C1 segment of cervical spinal cord (tissue), 14 donors: ENCODE results near the gene SVEP1.
"Not testable (repeated sequence)": the region's sequence is repeated elsewhere in the genome, so short reads cannot be mapped to it uniquely, and the experiment has no call there.

ENCODE experiments used
- DNase-seq, 14 donors: peaks; one replicate each; lab custom pipeline; 2025; lab: John Stamatoyannopoulos, UW

The SVEP1 gene

GRCh38 chr9:110579862-110580219, 300 bp upstream of the SVEP1 start:
- DNase-seq = peak in 2 of 14 donors; percentile 15 to 81

DNA sequence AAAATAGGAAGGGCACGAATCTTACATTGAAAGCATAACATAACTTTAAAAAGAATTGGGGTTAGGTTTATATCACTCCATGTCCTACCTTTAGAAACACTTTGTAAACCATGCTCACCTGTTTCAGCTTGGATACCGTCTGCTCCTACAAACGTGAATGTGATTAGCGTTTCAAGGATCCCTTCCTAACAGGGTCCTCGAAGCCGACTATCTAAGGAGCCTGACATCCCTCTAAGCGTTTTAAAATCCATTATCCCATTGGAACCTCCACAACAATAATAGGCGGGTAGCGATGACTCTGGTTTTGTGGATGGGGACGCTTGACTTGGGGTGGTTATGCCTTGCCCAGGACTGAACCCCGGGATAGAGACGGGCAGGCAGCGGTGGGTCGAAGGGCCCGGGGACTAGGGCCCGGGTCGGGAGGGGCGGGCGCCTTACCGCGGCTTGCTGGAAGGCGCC, 937 bp downstream of the SVEP1 start:
- peak in 1 of 14 donors; percentile 74 for DNase-seq

DNA sequence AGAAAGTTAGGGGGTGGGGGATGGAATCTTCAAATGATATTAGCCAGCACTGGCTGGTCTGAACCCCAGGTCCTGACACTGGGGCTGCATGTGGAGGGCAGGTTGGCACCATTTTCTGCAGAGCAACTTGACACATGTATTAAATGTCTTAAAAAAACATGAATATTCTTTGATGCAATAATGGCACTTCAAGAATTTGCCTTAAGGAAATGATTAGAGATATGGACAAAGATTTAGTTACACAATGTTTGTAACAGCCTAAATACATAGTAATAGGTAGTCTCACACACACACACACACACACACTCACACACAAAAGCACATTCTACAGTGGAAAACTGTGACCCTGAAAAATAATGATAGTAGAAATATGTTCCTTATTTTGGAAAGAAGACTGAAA, 3.6 kb downstream of the SVEP1 start:
- DNase-seq = peak in 1 of 14 donors; percentile 19

GRCh38 chr9:110575169-110575568, 4.4 kb downstream of the SVEP1 start:
- DNase-seq = peak in 1 of 14 donors; percentile 91

GRCh38 chr9:110573305-110573704, 6.2 kb downstream of the SVEP1 start:
- DNase-seq = no peak

GRCh38 chr9:110571801-110572483, 7.6 kb downstream of the SVEP1 start:
- no peak for DNase-seq

DNA sequence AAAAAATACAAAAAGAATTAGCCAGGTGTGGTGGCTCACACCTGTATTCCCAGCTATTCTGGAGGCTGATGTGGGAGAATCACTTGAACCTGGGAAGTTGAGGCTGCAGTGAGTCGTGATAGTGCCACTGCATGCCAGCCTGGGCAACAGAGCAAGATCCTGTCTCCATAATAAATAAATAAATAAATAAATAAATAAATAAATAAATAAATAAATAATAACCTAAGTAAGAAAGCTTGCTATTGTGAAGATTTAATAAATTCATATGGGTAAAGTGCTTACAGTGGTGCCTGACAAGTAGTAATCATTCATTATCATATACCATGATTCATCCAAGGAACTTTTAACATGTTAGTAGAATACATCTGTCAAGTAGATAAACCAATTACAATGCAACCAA, 13.4 kb downstream of the SVEP1 start:
- no peak for DNase-seq

- DNase-seq = no peak
Observed at GRCh38 chr9:110561826-110562225, 17.7 kb downstream of the SVEP1 start.

- DNase-seq = no peak
Observed at GRCh38 chr9:110559869-110560268, 19.7 kb downstream of the SVEP1 start.

GRCh38 chr9:110555551-110556331, 23.8 kb downstream of the SVEP1 start:
- DNase-seq = no peak

DNA sequence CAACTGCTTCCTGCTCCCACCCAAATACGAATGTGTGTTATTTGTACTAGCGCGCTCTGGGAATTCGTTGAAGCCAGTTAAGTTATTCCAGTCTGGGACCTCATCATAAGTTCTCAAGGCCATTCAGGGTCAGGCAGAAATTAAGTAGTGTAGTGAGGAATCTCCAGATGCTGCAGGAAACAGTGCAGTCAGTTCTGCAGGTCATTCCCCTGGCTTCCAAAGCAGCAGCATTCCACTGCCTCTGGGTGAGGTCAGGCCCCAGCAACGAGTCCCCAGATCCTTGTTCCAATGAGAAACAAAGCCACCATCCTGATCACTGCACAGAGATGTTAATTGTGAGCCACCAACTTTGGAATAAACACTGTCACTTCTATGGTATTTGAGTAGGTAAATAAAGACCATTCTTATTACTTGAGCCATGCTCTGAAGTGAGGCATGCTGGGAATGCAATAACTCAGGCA, 33.1 kb downstream of the SVEP1 start:
- DNase-seq = no peak

DNA sequence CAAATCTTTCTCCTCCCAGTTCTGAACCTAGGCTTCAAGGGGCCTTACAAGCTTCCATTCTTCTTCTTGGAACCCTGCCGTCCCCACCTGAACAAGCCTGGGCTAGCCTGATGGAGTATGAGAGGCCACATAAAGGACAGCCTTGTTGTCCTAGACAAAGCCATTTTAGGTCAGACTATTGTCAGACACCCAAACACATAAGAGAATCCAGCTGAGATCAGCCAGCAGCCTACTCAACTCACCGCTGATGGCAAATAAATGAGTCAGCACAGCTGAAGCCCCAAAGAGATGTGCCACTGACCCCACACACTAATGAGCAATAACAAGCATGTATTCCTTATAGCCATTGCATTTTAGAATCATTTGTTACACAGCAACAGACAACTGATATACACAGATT, 33.8 kb downstream of the SVEP1 start:
- peak in 1 of 14 donors; percentile 35 for DNase-seq

- DNase-seq = peak in 4 of 14 donors; percentile 7 to 39 (median 12)
Observed at GRCh38 chr9:110543631-110544051, 35.9 kb downstream of the SVEP1 start.

- DNase-seq = no peak
Observed at GRCh38 chr9:110541950-110542349, 37.6 kb downstream of the SVEP1 start.

GRCh38 chr9:110538647-110539041, 40.9 kb downstream of the SVEP1 start:
- no peak for DNase-seq

DNA sequence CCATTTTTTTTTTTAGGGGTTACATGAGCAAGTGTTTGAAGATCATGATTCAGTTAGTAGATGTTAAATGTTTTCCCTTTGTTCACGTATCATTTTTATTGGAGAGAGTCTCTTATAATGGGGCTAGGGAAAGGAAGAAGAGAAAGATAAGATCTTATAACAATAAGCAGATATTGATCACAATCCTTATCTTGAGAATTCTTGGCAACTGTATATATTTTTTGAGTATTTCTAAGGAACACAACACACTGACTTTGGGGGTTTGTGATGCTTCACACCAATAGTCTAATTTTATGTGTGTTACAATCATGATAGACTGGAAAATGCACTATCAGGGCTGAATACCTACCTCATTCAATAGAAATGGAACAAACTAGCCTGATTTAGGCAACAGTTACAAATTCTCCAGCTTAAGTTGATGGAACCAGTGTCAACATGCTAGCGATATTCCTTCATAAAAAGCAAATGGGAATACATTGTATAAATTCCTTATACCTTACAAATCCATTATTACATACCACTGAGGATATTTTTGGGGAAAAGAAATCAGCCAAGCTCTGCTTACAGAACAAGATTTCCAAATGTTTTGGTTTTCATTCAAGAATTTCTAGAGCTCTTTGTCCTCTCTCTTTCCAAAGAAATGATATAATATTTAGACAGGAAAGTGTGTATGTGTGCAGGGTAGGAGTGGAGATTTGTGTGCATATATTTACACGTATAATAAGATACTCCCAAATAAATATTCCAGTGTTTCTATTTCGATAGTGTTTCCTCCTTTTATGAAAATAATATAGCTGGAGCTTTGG, 41.5 kb downstream of the SVEP1 start:
- DNase-seq = no peak

- no peak for DNase-seq
Observed at GRCh38 chr9:110536822-110537221, 42.7 kb downstream of the SVEP1 start.

DNA sequence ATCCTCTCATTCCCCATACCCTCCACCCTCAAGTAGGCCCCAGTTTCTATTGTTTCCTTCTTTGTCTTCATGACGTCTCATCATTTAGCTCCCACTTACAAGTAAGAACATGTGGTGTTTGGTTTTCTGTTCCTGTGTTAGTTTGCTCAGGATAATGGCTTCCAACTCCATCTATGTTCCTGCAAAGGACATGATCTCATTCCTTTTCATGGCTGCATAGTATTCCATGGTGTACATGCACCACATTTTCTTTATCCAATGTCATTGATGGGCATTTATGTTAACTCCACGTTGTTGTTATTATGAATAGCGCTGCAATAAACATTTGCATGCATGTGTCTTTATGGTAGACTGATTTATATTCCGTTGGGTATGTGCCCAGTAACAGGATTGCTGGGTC, 45.4 kb downstream of the SVEP1 start:
- not testable (repeated sequence) for DNase-seq

DNA sequence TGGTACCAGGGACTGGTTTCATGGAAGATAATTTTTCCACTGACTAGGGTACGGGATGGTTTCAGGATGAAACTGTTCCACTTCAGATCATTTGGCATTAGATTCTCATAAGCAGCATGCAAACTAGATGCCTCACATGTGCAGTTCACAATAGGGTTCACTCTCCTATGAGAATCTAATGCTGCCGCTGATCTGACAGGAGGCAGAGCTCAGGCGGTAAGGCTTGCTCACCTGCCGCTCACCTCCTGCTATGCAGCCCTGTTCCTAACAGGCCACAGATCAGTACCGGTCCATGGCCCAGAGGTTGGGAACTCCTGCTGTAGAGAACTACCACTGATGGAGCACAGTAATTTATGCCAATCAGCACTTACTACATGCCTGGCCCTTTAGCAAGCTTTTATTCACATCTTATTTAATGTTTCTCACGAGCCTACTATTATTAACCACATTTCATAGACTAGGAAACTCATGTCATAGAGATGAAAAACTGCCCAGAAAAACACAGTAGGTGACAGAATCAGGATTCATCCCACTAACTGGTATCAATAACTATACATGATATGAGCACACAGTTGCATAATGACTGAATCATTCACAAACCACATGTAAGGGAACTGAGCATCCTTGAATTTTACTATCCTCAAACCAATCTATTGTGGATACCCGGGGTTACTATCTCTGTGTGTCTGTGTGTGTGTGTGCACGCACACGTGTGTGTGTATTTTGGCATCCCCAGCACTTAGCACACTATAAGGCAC, 46.5 kb downstream of the SVEP1 start:
- peak in 1 of 14 donors; percentile 53 for DNase-seq

DNA sequence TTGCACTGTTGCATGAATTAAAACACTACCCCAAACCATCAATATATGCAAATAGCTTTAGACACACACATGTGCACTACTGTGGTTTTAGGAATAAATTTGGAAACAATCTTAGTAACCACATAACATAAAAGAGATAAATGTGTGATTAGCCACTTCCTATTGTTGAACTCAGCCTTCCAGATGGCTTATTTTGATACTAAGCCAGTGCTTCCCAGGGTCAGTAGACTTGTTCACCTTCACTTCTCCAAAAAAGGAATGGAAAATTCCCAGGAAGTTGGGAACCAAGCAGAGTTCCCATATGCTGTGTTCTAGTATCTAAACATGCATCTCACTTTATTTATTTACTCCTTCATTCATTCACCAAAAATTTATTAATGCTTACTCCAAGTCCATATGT, 47.8 kb downstream of the SVEP1 start:
- peak in 1 of 14 donors; percentile 98 for DNase-seq

- not testable (repeated sequence) for DNase-seq
Observed at GRCh38 chr9:110531241-110531640, 48.3 kb downstream of the SVEP1 start.
